Measurements from ENCODE around the gene PDE4D.
"Not testable (repeated sequence)": the region's sequence is repeated elsewhere in the genome, so short reads cannot be mapped to it uniquely, and the experiment has no call there.

The PDE4D gene

DNA sequence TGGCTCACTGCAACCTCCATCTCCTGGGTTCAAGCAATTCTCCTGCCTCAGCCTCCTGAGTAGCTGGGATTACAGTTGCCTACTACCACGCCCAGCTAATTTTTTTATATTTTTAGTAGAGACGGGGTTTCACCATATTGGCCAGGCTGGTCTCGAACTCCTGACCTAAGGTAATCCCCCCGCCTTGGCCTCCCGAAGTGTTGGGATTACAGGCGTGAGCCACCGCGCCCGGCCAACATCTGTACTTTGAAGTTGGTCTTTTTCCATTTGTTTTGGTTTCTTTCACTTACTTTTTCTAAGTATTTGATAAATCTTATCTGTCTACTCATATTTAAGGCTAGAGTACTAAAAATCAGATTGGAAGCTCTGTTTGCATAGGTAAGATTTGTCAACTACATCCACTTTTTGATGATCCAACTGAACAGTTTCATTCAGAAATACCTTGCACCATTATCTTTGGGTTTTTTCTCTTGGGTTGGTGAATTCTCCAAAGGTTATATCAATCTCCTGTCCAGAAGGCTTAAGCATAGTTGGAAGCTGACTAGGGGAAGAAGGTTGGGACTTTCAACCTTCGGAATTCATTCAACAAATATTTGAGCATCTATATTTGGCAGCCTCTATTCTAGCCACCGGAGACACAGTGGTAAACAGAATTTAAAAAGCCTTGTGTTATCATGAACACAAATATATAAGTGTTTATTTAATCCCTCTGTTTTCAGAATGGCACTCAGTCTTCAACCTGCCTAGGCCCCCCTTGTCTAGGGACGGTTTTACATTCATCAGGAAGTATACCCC, 821.6 kb downstream of the PDE4D start:
- DNase-seq (ENCODE audit: low read depth, low spot score) = no peak

GRCh38 chr5:59069438-59070079, 824.0 kb downstream of the PDE4D start:
- DNase-seq (ENCODE audit: low read depth, low spot score) = no peak

DNA sequence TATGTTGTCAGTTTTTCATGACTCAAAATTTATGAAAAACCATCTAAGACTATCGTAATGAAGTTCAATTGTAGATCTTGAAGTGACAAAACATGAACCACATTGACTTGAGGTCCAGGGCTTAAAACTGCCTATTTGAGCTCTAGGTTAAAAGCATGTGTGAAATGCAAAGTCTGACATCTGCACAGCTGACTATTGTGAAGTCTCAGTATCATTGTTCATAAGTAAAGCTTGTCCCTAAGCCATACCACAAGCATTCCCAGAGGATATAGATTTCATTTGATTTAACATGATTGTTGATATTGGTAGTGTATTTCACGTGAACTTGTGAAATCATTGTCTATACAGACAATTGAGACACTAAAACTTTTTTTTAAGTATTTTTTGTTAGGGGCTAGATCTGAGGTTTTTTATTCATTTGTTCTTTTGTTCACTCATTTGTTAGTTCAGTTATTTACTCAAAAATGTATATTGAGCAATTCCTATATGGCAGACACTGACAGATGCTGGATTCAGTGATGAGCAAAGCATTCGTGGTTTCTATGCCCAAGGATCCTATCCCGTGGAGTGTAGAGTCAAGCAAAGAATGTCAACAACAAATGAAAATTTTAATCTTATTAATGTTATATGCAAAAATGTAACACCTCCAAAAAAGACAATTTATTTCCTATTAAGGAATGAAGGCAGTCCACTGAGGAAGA, 825.4 kb downstream of the PDE4D start:
- DNase-seq (ENCODE audit: low read depth, low spot score) = no peak

GRCh38 chr5:59066367-59067163, 827.0 kb downstream of the PDE4D start:
- DNase-seq (ENCODE audit: low read depth, low spot score) = no peak

DNA sequence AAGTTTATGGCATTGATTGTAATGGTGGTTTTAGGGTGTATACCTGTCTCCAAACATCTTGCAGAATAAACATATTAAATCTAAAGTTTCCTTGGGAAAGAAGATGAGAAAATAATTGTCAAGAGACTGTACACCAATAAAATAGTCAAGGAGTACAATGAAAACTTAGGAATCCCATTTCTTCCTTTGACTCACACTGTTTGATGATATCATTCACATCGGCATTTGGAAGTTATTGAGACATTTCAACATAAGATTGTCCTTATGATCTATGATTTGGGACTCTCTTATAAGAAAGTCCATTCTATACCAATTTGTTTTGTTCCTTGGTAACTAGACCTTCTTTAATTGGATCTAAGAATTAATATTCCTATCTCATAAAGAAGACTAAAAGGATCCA, 828.0 kb downstream of the PDE4D start:
- DNase-seq (ENCODE audit: low read depth, low spot score) = no peak

DNA sequence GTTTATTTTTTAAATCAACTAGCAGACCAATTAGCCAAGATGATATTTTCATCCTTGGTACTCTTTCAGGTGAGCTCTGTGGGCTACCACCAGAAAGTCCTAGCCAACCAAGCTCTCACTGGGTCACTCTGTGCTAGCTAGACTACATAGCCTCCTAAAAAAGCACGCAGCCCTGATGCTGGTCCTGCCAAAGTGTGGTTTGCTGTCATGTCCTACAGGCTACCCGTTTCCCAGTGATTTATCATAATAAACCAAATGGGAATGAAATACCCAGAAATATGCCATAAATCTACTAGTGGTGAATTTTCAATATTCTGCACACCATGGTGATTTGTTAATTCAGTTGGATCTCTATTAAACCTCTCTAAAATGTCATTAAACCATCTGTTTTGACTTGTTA, 829.2 kb downstream of the PDE4D start:
- DNase-seq (ENCODE audit: low read depth, low spot score) = no peak

GRCh38 chr5:59062986-59063683, 830.4 kb downstream of the PDE4D start:
- DNase-seq (ENCODE audit: low read depth, low spot score) = no peak

DNA sequence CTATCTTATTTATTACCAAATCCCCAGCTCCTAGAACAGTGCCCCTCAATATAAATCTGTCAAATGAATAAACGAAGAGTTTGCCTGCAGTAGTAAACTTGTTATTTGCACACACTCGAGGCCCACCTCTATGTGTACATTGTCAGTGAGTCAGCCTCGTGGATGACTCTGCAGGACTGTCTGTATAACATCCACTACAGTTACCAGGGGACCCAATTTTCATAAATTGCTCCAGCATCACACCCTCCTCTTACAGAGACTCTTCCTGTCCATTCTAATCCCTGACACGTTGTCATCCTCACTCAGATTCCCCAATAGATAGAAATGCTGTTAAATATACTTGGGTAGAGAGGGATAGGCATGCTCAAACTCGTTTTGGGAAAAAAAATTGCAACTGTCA, 832.1 kb downstream of the PDE4D start:
- DNase-seq (ENCODE audit: low read depth, low spot score) = no peak

DNA sequence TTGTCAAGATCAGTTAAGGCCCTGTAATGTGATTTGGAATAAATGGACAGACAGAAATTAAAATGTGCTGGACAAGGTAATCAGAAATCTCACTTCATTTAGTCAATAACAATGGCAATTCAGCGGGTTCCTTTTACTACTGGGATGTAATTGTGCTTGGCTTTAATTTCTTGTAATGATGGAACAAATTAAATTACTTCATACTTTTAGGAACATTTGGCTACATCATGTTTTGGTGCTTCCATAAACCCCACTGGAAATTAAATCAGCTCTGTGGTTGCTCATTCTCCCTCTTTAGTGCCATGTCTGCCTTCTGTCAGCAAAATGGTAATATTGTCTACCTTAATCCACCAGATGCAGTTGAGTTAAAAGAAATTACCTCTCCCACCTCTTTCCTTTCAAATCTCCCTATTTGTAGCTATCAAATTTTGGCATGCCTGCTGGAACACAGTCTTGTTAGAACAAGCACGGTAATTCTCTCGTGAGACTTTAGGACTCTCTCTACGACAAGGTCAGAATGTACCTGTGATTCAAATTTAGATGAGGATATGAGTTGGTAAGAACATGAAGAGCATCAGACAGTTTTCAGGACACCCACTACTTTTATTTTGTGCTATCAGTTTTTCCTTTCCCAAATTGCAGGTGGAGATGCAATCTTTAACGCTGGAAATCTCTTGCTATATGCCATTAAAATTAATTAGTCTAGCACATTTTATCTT, 834.4 kb downstream of the PDE4D start:
- no peak for DNase-seq (ENCODE audit: low read depth, low spot score)

DNA sequence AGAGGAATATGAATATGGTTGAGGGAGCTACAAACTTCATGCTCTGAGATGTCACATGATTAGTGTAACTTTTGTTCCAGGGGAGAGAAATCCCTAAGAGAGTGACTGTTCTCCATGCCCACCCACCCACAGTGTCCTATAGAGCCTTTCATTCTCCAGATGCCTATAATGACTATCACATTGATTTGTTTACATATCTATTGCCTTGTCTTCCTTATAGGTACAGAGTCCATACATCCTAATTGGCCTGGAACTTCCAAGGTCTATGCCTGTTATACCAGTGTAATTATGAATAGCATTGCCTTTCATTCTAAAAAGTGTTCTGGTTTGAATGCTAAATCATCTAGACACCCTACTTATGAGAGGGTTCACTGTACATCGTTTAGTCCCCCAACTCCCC, 835.3 kb downstream of the PDE4D start:
- DNase-seq (ENCODE audit: low read depth, low spot score) = no peak

DNA sequence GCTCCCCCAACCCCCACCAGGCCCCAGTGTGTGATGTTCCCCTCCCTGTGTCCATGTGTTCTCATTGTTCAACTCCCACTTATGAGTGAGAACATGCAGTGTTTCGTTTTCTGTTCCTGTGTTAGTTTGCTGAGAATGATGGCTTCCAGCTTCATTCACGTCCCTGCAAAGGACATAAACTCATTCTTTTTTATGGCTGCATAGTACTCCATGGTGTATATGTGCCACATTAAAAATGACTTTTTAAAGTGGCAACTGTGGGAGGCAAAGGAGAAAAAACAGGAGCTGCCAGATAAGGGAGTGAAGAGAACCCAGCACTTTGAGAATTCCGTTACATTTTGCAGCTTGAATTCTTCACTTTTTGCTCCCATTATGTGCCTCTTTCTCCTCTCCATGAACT, 836.9 kb downstream of the PDE4D start:
- DNase-seq (ENCODE audit: low read depth, low spot score) = not testable (repeated sequence)

- DNase-seq (ENCODE audit: low read depth, low spot score) = no peak
These were observed 837.6 kb downstream of the PDE4D start for GRCh38 chr5:59055745-59056448.

DNA sequence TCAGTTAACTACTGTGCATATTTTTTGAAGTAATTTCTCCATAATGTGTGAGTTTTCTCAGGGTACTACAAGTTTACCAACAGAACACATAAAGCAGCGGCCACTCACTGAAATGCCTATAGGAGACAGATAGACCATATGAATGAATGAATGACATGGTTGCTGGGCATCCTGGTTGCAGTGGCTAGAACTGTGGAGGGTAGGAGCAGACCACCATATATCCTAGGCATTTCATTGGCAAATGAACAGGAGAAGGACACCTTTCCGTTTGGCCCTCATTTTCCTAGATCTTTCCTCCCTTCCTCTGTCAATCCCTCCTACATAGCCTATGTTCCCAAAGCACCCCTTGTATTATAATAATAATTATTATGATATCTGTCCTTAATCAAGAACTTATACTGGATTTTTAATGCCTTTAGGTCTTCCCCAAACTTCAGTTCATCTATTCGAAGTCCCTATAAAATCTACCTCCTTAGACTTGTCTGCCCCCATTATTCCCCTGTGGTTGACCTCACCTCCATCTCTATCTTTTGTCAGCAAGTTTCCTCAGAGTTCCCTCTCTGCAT, 838.5 kb downstream of the PDE4D start:
- DNase-seq (ENCODE audit: low read depth, low spot score) = no peak

DNA sequence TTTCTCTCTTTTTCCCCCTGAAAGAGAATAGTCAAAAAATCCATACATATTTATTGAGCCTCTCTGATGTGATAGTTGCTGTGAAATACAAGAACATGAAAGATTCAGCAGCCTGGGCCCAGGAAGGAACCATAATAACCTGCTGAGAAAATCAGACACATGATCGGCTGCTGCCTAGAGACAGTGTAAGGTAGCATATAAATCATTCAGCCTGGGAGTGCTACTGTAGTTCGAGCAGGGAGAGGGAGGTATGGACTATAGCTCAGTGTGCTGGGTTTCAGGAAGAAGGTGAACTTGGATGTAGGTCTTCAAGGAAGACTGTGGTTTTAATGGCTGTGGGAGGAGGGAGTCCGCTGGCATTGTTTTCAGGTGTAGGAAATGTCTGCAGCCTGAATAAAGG, 841.6 kb downstream of the PDE4D start:
- no peak for DNase-seq (ENCODE audit: low read depth, low spot score)

GRCh38 chr5:59049095-59049494, 844.4 kb downstream of the PDE4D start:
- DNase-seq (ENCODE audit: low read depth, low spot score) = no peak

DNA sequence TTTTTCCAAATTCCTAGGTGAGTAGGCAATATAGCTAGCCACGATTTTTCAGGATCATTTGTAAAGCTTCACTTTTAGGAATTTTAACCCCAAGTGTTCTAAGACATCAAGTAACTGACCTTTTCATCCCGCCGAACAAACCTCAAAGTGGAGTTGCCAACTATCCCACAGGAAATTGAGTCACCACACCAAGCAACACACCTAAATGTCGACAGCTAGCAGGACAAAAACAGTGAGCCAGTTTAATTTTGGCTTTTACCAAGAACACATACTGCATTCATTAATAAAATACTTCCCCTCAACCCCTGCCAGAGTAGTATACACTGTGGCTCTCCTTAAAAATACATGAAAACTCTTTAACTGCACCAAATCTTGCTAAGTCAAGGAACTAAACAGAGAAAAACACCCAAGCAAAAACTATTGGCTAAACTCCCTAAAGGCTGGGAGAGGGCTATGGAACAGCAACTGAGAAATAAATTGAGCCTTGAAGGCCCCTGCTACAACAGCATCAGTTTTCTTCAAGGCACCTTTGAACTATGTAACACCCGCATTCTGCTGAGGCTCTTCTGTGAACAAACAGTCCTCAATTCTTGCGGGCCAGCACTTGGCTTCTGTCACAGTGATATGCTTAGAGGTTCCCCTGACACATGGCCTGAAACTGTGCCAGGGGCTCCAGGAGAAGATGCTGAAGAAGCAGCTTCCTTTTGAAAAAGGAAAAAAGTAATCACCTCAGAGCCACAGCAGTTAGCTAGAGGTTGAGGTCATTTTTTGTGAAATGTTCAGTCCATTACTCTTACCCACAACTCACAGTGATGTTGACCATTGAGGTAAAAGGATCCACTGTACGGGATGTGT, 851.1 kb downstream of the PDE4D start:
- DNase-seq (ENCODE audit: low read depth, low spot score) = no peak

GRCh38 chr5:59041355-59041754, 852.2 kb downstream of the PDE4D start:
- DNase-seq (ENCODE audit: low read depth, low spot score) = no peak

- DNase-seq (ENCODE audit: low read depth, low spot score) = no peak
These were observed 852.7 kb downstream of the PDE4D start for GRCh38 chr5:59040804-59041201.

All from activated naive CD8-positive, alpha-beta T cell treated with anti-CD3 and anti-CD28 coated beads, Interleukin-2, amount 50 U/mL, for 16 hours (primary cell).